ENCODE data around the gene NPAS3.

DNA sequence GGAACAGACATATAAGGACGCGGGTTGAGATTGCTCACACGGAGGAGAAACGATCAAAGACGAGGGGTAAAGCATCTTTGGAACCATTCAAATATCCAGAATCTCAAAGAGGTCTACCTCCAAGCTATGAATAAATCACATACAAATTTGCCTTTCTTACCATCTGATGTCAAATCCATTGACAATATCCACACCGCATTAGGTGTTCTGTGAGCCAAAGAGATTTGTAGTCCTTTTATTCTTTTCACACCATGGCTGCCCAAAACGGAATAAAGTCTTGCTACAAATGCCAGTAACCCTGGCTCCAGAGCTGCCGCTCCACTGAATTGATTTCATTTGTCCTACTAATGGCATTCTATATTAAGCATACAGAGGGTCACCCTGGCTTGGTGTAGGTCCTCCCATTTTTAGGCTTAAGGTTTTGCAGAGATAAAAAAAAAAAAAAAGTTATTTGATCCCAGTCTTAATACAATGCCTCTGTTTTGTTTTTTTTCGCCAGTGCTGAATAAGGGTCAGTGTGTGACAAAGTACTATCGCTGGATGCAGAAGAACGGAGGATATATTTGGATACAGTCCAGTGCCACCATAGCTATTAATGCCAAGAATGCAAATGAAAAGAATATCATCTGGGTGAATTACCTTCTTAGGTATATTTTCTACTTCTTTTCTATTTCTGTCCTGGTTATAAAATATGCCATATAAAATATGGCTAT, 854.9 kb downstream of the NPAS3 start:
- TF ChIP-seq ZNF274 (IDR thresholded peaks at IDR 0.05; ENCODE audit: low read depth, low read length), result no peak
- TF ChIP-seq, protein P1, sequence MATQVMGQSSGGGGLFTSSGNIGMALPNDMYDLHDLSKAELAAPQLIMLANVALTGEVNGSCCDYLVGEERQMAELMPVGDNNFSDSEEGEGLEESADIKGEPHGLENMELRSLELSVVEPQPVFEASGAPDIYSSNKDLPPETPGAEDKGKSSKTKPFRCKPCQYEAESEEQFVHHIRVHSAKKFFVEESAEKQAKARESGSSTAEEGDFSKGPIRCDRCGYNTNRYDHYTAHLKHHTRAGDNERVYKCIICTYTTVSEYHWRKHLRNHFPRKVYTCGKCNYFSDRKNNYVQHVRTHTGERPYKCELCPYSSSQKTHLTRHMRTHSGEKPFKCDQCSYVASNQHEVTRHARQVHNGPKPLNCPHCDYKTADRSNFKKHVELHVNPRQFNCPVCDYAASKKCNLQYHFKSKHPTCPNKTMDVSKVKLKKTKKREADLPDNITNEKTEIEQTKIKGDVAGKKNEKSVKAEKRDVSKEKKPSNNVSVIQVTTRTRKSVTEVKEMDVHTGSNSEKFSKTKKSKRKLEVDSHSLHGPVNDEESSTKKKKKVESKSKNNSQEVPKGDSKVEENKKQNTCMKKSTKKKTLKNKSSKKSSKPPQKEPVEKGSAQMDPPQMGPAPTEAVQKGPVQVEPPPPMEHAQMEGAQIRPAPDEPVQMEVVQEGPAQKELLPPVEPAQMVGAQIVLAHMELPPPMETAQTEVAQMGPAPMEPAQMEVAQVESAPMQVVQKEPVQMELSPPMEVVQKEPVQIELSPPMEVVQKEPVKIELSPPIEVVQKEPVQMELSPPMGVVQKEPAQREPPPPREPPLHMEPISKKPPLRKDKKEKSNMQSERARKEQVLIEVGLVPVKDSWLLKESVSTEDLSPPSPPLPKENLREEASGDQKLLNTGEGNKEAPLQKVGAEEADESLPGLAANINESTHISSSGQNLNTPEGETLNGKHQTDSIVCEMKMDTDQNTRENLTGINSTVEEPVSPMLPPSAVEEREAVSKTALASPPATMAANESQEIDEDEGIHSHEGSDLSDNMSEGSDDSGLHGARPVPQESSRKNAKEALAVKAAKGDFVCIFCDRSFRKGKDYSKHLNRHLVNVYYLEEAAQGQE (IDR thresholded peaks at IDR 0.05; ENCODE audit: low read depth), result no peak
- TF ChIP-seq, protein P2, sequence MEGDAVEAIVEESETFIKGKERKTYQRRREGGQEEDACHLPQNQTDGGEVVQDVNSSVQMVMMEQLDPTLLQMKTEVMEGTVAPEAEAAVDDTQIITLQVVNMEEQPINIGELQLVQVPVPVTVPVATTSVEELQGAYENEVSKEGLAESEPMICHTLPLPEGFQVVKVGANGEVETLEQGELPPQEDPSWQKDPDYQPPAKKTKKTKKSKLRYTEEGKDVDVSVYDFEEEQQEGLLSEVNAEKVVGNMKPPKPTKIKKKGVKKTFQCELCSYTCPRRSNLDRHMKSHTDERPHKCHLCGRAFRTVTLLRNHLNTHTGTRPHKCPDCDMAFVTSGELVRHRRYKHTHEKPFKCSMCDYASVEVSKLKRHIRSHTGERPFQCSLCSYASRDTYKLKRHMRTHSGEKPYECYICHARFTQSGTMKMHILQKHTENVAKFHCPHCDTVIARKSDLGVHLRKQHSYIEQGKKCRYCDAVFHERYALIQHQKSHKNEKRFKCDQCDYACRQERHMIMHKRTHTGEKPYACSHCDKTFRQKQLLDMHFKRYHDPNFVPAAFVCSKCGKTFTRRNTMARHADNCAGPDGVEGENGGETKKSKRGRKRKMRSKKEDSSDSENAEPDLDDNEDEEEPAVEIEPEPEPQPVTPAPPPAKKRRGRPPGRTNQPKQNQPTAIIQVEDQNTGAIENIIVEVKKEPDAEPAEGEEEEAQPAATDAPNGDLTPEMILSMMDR (IDR thresholded peaks at IDR 0.05 in 2 of 3, conservative IDR thresholded peaks at IDR 0.05 in 1 of 3; ENCODE audit: borderline replicate concordance in 1 of 3, insufficient read depth in 1 of 3, low read depth in 2 of 3, low read length in 2 of 3), result no peak
